Activated CD4-positive, alpha-beta T cell treated with anti-CD3 and anti-CD28 coated beads, Interleukin-2, amount 50 U/mL, for 48 hours (primary cell): Measurements from ENCODE around the gene ARRDC2.
"Not testable (repeated sequence)": the region's sequence is repeated elsewhere in the genome, so short reads cannot be mapped to it uniquely, and the experiment has no call there.

Experiments
- DNase-seq, 2 experiments: peaks; one replicate each; pipeline ENCODE4 v3.0.0-alpha.2; 2020

The ARRDC2 gene

GRCh38 chr19:18017275-18018083 lies 9.5 kb downstream of the ARRDC2 start:
- DNase-seq: no peak

GRCh38 chr19:18020212-18021085 lies 12.5 kb downstream of the ARRDC2 start:
- DNase-seq: no peak

GRCh38 chr19:18021121-18021755 lies 13.3 kb downstream of the ARRDC2 start:
- peak; percentile 71 to 74 for DNase-seq

- peak; percentile 52 to 60 for DNase-seq
Observed at GRCh38 chr19:18023622-18024251, 15.8 kb downstream of the ARRDC2 start.

- DNase-seq: no peak
Observed at GRCh38 chr19:18027151-18027550, 19.2 kb downstream of the ARRDC2 start.

GRCh38 chr19:18029617-18030338 lies 21.8 kb downstream of the ARRDC2 start:
- no peak for DNase-seq

GRCh38 chr19:18031401-18031800 lies 23.4 kb downstream of the ARRDC2 start:
- DNase-seq: not testable (repeated sequence)

GRCh38 chr19:18032102-18032501 lies 24.1 kb downstream of the ARRDC2 start:
- DNase-seq: not testable (repeated sequence)

- DNase-seq: no peak
Observed at GRCh38 chr19:18041054-18041453, 33.1 kb downstream of the ARRDC2 start.

- no peak for DNase-seq
Observed at GRCh38 chr19:18043676-18044075, 35.7 kb downstream of the ARRDC2 start.

- peak; percentile 89 to 93 for DNase-seq
Observed at GRCh38 chr19:18044825-18045304, 36.9 kb downstream of the ARRDC2 start.

- no peak for DNase-seq
Observed at GRCh38 chr19:18045307-18046050, 37.5 kb downstream of the ARRDC2 start.

GRCh38 chr19:18046059-18046718 lies 38.2 kb downstream of the ARRDC2 start:
- peak; percentile 25 to 52 for DNase-seq

- DNase-seq: no peak
Observed at GRCh38 chr19:18049385-18049784, 41.4 kb downstream of the ARRDC2 start.

- DNase-seq: no peak
Observed at GRCh38 chr19:18051887-18052286, 43.9 kb downstream of the ARRDC2 start.

GRCh38 chr19:18053576-18054219 lies 45.7 kb downstream of the ARRDC2 start:
- no peak for DNase-seq

- DNase-seq: no peak
Observed at GRCh38 chr19:18055967-18056366, 48.0 kb downstream of the ARRDC2 start.

GRCh38 chr19:18057557-18057956 lies 49.6 kb downstream of the ARRDC2 start:
- no peak for DNase-seq

- DNase-seq: peak; percentile 83 to 85
Observed at GRCh38 chr19:18058208-18059009, 50.4 kb downstream of the ARRDC2 start.
